Upper lobe of left lung (tissue), 6 donors: Measurements from ENCODE around the gene ERC1. TPM values are rescaled to one million over a fixed set of nuclear protein-coding genes. Genes with fewer than 3 reads are reported as not detected.
A peak's percentile ranks its signal among the peaks of the same experiment; 100 is the strongest.

Experiments
- ATAC-seq, 2 donors: fragments of 200-7000 bp; cut with Tn5 transposase; one replicate each; pipeline ENCODE4 v1.9.1; 2022; ENCODE audit warnings: mild to moderate bottlenecking in 2 of 2, moderate library complexity in 2 of 2; ENCODE audit not compliant: low FRiP score in 2 of 2
- DNase-seq, 2 donors: peaks; one replicate each; pipeline ENCODE4 v3.0.0-alpha.2; 2019 to 2020
- H3K27ac ChIP-seq, 4 donors: fragments of 200-600 bp; sonication (generic); one replicate each; pipeline ENCODE4 v1.5.1; 2016 to 2019
- H3K27me3 ChIP-seq, 4 donors: fragments of 200-600 bp; sonication (generic); one replicate each; pipeline ENCODE4 v1.5.1; 2017 to 2019
- H3K36me3 ChIP-seq, 4 donors: fragments of 200-600 bp; sonication (generic); one replicate each; pipeline ENCODE4 v1.5.1; 2016 to 2019
- H3K4me1 ChIP-seq, 4 donors: fragments of 200-600 bp; sonication (generic); one replicate each; pipeline ENCODE4 v1.5.1; 2018 to 2019
- H3K4me3 ChIP-seq, 4 donors: fragments of 200-600 bp; sonication (generic); one replicate each; pipeline ENCODE4 v1.5.1; 2017 to 2019; ENCODE audit warnings: mild to moderate bottlenecking in 2 of 4, moderate library complexity in 1 of 4
- H3K9me3 ChIP-seq, 4 donors: fragments of 200-600 bp; sonication (generic); one replicate each; pipeline ENCODE4 v1.5.1; 2018 to 2019
- EP300 ChIP-seq, 4 donors: sonication (generic); formaldehyde crosslinking; IDR thresholded peaks; one replicate each; pipeline ENCODE4 v1.5.1; 2017; ENCODE audit warnings: antibody characterized with exemption in 4 of 4, control low read depth in 2 of 4
- POLR2A ChIP-seq, 4 donors: fragments of 450-650 bp; IDR thresholded peaks; one replicate each; pipeline ENCODE4 v1.5.1; 2016 to 2017; ENCODE audit warnings: antibody characterized with exemption in 4 of 4, mild to moderate bottlenecking in 2 of 4
- POLR2AphosphoS5 ChIP-seq, 2 donors: sonication (generic); formaldehyde crosslinking; IDR thresholded peaks; one replicate each; pipeline ENCODE4 v1.5.1; 2017; ENCODE audit warnings: antibody characterized with exemption in 2 of 2
- WGBS, 2 donors: methylation state at CpG; one replicate each; pipeline ENCODE4 v1.1.5; 2017 to 2018; 5-methylcytosine and 5-hydroxymethylcytosine counted together
- total RNA-seq, 6 donors: library from RNA; depleted of rRNA in 4 of 6; stranded (reverse); fragments of >200 nt in 4 of 6; gene quantifications; one replicate each; pipeline versions ENCODE4 v1.1.0 to v1.2.1, GENCODE V29; 2016 to 2021
- TF ChIP-seq, protein P1 (sequence below), 6 experiments: fragments of 450-650 bp in 4 of 6; fragments of 200-600 bp in 2 of 6; sonication (generic) in 2 of 6; IDR thresholded peaks; one replicate each; pipeline ENCODE4 v1.5.1; 2016 to 2019; ENCODE audit warnings: antibody characterized with exemption in 6 of 6
- donor health status: DM: no; HTN: no; CAD: no; lungs with moderate emphysema.
- donor health status: DM: no; HTN: yes; CAD: no; lungs with severe emphysema.

The ERC1 gene
- total RNA-seq, 6 donors from 2014 or later, result 37.7 to 158 (median 60.1) TPM

DNA sequence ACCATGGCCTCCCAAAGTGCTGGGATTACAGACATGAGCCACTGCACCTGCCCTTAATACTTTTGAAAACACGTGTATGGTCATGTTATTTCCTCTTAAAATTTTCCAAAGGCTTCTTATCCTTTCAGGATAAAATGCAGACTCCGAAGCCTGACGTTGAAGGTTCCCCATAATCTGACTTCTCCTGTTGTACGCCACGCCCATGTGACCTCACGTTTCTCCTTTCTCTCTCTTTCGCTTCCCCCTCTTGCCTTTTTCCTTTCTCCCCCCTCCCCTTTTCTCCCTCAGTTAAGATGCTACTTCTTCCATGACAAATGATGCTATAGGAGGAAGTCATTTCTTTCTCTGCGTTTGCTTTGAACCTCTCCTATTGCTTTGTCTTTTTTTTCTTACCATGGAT is 337.4 kb downstream of the ERC1 start:
- Histone ChIP-seq H3K27ac (no peak overlapping the region), H3K4me3 (no peak overlapping the region), H3K36me3 (no peaks in the 10 kb centered on the region), H3K27me3 (no peaks in the 10 kb centered on the region), H3K4me1 (peaks cover 0 to 5% (median 1%) of the 10 kb centered on the region in 4 donors), H3K9me3 (no peaks in the 10 kb centered on the region)
- peak in 1 of 2 donors; percentile 58 for DNase-seq
- TF ChIP-seq EP300 (IDR thresholded peaks at IDR 0.05) (no peak), POLR2A (IDR thresholded peaks at IDR 0.05) (no peak), POLR2AphosphoS5 (IDR thresholded peaks at IDR 0.05) (no peak)
- TF ChIP-seq, protein P1, sequence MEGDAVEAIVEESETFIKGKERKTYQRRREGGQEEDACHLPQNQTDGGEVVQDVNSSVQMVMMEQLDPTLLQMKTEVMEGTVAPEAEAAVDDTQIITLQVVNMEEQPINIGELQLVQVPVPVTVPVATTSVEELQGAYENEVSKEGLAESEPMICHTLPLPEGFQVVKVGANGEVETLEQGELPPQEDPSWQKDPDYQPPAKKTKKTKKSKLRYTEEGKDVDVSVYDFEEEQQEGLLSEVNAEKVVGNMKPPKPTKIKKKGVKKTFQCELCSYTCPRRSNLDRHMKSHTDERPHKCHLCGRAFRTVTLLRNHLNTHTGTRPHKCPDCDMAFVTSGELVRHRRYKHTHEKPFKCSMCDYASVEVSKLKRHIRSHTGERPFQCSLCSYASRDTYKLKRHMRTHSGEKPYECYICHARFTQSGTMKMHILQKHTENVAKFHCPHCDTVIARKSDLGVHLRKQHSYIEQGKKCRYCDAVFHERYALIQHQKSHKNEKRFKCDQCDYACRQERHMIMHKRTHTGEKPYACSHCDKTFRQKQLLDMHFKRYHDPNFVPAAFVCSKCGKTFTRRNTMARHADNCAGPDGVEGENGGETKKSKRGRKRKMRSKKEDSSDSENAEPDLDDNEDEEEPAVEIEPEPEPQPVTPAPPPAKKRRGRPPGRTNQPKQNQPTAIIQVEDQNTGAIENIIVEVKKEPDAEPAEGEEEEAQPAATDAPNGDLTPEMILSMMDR (IDR thresholded peaks at IDR 0.05), result no peak
- ATAC-seq, result peak in 1 of 2 donors; percentile 82
- WGBS, 2 donors, result 74 to 87% methylated on average over 8 of the region's 8 CpGs

DNA sequence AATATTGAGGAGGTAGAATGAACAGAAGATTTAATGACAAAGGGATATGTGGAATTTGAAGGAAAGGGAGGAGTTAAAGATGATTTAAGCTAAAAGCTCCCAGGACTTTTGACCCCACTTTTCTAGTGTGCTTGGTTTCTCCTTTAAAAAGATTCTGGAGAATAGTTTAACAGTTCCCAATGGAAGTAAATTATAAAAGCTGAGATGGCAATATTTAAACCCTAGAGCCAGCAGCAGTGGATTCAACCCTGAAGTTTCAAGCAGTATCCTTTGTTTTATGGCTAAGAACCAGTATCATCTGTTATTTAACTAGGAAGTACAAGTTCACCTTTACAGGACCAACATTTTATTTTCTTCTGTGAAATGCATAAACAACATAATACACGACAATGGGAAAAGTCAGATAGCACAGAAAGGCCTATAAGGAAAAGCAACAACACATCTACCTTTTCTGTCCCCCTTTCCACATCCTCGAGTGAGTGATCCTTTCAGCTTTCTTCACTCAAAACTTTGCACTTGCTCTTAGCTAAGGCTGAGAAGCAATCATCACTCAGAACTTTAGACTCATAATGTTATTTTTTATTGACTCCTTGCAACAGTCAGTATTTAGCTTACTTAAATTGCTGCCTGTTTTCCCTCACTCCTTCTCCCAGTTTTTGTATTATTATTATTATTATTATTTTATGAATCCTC is 338.9 kb downstream of the ERC1 start:
- ATAC-seq, result no peak
- Histone ChIP-seq H3K27me3 (no peaks in the 10 kb centered on the region), H3K4me3 (no peak overlapping the region), H3K9me3 (no peaks in the 10 kb centered on the region), H3K4me1 (peaks cover 0 to 3% (median 0%) of the 10 kb centered on the region in 4 donors), H3K27ac (no peak overlapping the region), H3K36me3 (no peaks in the 10 kb centered on the region)
- TF ChIP-seq POLR2AphosphoS5 (IDR thresholded peaks at IDR 0.05) (no peak), POLR2A (IDR thresholded peaks at IDR 0.05) (no peak), EP300 (IDR thresholded peaks at IDR 0.05) (no peak)
- TF ChIP-seq, protein P1 (IDR thresholded peaks at IDR 0.05), result no peak
- DNase-seq, result no peak
- WGBS, 2 donors, result 87 to 90% methylated on average over 2 of the region's 2 CpGs

DNA sequence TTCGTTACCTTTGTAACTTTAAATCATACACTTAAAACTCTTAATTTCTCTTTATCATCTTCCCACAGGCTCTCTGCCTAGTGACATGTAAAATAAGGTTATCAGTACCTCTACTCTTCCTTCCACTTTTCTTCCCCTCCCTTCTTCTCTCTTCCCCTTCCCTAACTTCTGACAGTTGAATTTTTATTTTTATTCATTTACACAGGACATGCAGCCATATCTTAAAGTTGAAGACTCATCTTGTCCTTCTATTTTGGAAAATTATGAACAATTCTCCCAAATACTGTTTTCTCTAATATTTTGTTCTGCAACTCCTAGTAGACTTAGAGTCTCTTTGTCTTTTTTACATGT is 339.4 kb downstream of the ERC1 start:
- no peak for DNase-seq
- no peaks in the 10 kb centered on the region for H3K27me3 ChIP-seq
- H3K4me3 ChIP-seq, result no peak overlapping the region
- no peaks in the 10 kb centered on the region for H3K4me1 ChIP-seq
- TF ChIP-seq POLR2A (IDR thresholded peaks at IDR 0.05) (no peak), POLR2AphosphoS5 (IDR thresholded peaks at IDR 0.05) (no peak), EP300 (IDR thresholded peaks at IDR 0.05) (no peak)
- TF ChIP-seq, protein P1 (IDR thresholded peaks at IDR 0.05), result no peak
- no peak overlapping the region for H3K27ac ChIP-seq
- H3K36me3 ChIP-seq, result no peaks in the 10 kb centered on the region
- H3K9me3 ChIP-seq, result no peaks in the 10 kb centered on the region
- no peak for ATAC-seq
- 93 to 100% methylated on average over 1 of the region's 1 CpG for WGBS, 2 donors

DNA sequence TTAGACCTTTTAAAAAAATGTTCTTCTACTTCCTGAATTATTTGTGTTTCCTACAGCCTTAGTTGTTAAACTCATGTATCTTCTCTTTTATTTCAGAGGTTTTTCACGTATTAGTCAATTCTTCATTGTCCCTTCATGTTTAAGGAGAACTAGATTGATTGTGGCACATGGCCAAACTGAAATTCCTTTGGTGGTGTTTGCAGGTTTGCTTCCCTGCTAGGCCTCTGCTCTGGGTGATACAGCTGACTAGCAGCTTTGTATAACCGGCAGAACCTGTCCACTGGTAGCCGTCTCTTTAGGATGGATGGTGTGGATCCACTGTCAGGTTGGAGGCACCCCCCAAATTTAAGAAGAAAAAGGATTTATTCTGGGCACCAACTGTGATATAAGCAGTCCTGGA is 341.3 kb downstream of the ERC1 start:
- WGBS, 2 donors, result 67 to 77% methylated on average over 3 of the region's 3 CpGs
- no peak overlapping the region for H3K4me3 ChIP-seq
- TF ChIP-seq POLR2AphosphoS5 (IDR thresholded peaks at IDR 0.05) (no peak), EP300 (IDR thresholded peaks at IDR 0.05) (no peak), POLR2A (IDR thresholded peaks at IDR 0.05) (no peak)
- TF ChIP-seq, protein P1 (IDR thresholded peaks at IDR 0.05), result no peak
- no peak for ATAC-seq
- no peak overlapping the region for H3K27ac ChIP-seq
- H3K9me3 ChIP-seq, result no peaks in the 10 kb centered on the region
- no peaks in the 10 kb centered on the region for H3K4me1 ChIP-seq
- H3K27me3 ChIP-seq, result no peaks in the 10 kb centered on the region
- DNase-seq, result no peak
- no peaks in the 10 kb centered on the region for H3K36me3 ChIP-seq
